HG02870 (cell line): Measurements from ENCODE around the gene CA11.
"Not testable (repeated sequence)": the region's sequence is repeated elsewhere in the genome, so short reads cannot be mapped to it uniquely, and the experiment has no call there.

ENCODE experiments used
- ATAC-seq: cut with Tn5 transposase; IDR thresholded peaks from one replicate; pipeline ENCODE4 v1.9.1; 2021; ENCODE audit warnings: mild to moderate bottlenecking, moderate library complexity; ENCODE audit not compliant: unreplicated experiment

CA11 gene

DNA sequence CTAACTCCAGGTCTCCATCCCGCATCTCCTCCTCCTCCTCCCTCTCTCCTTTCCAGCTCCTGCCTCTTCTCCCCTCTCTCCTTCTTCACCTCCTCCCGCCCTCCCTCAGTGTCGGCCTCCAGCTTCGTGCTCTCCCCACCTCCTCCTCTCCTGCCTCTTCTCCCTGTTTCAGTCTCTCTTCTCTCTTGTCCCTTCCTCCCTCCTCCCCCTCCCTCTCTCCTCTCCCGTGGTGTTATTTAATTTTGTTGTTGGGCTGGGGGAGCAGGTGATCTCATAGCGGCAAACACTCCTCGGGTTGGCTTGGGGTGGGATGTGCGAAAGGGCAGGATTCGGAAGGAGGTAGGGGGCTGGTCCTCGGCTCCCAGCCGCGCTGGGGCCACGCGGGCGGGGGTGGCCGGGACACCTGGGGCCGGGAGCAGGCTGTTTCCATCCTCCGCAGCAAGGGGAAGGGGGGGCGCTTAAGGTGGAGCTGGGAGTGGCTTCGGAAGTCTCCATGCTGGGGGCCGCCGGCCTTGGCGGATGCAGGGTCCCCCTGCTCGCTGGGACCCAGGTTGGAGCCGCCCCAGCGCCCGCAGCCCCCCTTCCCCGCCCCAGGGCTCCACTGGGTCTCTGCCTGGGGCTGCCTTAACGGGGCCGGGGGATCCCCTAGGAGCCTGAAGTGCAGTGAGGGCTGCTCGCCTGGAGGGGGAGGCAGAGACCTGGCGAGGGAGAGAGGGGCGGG lies at the start of gene CA11:
TSS of gene CA11 (minus strand) at position 187 of the 721 bp plus-strand sequence. CDS start 555 bp downstream, outside the sequence.
- ATAC-seq, result peak; percentile 71

DNA sequence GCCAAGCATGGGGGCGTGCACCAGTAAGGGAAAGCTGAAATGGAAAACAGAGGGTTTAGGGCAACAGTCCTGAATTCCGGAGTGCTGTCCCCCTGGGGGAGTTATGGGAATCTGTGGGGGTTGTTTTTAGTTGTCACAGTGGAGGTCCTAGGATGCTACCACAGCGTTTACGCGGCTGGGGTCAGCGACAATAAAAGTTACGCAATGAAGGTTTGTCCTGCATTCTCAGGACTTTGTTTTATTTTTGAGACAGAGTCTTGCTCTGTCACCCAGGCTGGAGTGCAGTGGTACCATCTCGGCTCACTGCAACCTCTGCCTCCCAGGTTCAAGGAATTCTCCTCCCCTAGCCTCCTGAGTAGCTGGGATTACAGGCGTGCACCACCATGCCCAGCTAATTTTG lies 47.6 kb upstream of the CA11 start:
- not testable (repeated sequence) for ATAC-seq

DNA sequence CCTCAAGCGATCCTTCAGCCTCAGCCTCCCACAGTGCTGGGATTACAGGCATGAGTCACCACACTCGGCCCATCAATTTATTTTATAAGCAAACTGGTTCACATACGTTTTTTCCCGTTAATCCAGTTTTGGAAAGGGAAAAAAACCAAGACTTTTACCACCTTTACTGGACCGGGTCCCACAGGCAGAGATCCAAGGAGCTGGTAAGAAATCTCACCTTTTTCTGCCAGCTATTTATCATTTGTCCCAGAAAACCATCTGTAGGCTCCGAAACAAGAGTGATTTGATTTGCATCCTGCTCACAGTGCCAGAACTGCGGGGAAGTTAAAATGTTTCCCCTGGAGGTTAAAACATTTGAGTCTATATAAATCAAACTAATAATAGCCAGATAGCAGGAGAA lies 43.5 kb upstream of the CA11 start:
- no peak for ATAC-seq

DNA sequence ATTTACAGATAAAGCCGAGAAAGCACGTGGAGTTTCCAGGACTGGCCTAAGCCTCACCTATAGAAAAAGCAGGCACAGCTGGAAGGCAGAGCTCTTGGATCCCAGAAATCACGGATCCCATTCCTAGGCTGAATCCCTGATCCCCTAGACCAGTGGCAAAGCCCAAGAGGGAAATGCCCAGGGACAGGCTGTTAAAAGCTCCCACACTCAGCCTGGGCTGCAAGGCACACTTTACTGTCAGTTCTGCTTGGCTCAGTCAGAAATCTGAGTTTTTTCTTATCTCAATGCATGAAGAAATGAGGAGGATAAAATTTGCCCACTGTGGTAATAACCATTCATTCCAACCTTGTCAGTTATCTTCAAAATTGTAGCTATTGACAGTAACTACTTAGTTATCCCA lies 41.8 kb upstream of the CA11 start:
- no peak for ATAC-seq

DNA sequence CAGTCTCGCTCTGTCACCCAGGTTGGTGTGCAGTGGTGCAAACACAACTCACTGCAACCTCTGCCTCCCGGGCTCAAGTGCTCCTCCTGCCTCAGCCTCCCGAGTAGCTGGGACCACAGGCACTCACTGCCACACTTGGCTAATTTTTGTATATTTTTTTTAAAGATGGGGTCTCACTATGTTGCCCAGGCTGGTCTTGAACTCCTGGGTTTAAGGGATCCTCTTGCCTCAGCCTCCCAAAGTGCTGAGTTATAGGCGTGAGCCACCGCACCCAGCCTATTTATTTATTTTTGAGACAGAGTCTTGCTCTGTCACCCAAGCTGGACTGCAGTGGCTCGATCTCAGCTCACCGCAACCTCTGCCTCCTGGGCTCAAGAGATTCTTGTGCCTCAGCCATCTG lies 40.6 kb upstream of the CA11 start:
- ATAC-seq, result not testable (repeated sequence)

DNA sequence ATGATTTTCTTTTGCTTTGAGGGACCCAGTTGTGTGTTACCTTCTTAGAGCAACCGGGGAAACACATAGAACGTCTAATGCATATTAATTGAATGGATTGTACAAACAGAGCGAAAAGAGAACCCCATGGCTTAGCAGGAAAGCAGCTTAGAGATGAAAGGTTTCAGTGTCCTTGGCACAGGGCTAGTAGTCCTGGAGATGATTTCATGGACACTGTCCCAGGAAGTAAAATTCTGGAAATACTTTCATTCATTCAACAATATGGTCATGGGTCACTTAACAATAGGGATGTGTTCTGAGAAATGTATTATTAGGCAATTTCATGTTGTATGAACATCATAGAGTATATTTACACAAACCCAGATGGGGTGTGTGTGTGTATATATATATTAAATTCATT lies 40.1 kb upstream of the CA11 start:
- no peak for ATAC-seq

DNA sequence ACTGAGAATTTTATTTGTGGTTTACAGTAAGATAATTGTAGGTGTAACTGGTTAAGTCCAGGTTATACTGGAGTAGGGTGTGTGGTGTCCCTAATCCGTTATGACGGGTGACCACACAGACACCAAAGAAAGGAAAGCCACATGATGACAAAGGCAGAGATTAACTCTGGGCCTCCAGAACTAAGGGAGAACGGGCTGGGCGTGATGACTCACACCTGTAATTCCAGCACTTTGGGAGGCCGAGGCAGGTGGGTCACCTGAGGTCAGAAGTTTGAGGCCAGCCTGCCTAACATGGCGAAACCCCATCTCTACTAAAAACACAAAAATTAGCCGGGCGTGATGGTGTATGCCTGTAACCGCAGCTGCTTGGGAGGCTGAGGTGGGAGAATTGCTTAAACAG lies 39.6 kb upstream of the CA11 start:
- no peak for ATAC-seq

DNA sequence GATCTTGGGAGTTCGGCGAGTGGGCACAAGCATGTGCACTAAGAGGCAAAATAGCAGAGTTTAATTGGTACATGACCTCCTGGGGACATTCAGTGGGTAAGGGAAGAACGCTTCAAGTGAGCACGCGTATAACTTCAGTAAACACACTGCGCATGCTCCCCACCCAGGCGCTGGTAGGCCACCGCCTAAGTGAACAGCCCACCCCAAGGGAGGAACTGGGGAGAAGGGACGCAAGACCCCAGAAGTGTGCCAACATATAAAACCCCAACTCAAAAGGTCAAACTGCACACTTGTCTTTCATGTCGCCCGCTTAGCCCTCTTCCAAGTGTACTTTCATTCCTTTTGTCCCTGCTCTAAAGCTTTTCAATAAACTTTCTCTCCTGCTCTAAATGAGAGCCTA lies 37.4 kb upstream of the CA11 start:
- ATAC-seq, result no peak

DNA sequence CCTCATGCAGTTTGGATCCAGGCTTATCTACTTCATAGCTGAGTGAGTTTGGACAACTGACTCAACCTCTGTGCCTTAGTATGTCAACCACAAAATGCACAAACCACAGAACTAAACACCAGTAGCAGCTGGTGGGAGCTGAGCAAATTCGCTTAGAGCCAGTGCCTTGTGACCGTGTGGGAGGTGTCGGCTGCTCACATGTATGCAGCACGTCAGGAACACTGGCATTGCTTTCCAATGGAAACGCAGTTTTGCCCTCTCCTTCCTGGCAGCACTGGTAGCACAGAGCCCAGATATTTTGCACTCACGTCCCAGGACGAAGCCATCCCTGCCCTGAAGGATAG lies 35.1 kb upstream of the CA11 start:
- ATAC-seq, result no peak

DNA sequence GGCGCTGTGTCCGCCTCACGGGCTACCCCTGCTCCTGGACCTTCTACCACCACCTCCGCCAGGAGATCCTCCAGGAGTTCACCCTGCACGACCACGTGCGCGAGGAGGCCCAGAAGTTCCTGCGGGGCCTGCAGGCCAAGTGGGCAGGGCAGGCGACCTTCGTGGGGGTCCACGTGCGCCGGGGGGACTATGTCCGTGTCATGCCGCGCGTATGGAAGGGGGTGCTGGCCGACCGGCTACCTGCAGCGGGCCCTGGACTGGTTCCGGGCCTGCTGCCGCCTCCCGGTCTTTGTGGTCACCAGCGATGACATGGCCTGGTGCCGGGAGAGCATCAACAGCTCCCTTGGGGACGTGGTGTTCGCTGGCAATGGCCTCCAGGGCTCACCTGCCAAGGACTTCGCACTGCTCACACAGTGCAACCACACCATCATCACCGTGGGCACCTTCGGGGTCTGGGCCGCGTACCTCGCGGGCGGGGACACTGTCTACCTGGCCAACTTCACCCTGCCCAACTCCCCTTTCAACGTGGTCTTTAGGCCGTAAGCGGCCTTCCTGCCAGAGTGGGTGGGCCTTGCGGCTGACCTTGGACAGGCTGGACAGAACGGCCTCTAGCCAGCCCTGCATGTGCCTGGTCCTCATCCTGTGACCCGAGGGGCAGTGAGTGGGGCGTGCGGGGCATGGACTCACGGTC lies 34.6 kb upstream of the CA11 start:
- no peak for ATAC-seq

DNA sequence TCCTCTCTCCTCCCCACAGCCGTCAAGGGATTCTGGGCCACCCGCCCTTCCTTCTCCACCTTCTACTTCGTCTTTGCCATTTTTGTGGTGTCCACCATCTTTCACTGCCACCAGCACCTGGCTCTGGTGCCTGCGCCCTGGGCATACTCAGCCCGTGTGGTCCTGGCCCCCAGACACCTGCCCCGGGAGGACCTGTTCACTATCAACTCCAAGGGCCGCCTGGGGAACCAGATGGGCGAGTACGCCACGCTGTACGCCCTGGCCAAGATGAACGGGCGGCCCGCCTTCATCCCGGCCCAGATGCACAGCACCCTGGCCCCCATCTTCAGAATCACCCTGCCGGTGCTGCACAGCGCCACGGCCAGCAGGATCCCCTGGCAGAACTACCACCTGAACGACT lies 34.0 kb upstream of the CA11 start:
- ATAC-seq, result not testable (repeated sequence)

DNA sequence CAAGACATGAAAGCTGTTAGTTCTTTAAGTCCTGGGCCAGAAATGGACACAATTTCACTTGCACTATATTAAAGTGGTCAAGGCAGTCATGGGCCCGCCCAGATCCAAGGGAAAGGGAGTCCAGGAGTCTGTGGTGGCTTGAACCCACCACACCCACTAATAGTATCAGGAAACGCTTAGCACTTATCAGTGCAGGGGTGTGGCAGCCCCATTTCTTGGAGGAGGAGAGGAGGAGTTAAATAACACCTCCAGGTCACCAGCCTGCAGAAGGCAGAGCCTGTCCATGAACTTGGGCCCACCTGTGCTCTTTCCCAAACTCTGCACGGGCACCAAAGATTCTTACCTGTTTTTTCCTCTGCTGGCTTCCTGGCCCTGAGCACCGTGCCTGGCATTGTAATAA lies 32.2 kb upstream of the CA11 start:
- ATAC-seq, result no peak

DNA sequence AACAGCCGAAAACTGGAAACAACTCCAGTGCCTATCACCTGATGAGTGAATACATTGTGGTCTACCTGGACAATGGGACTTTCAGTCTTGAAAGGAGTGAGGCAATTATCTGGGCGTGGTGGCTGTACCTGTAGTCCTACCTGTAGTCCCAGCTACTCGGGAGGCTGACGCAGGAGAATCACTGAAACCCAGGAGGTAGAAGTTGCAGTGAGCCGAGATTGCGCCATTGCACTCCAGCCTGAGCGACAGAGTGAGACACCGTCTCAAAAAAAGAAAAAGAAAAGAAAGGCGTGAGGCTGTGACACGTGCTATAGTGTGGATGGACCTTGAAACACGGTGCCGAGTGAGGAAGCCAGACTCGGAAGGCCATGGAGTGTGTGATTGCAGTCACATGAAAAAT lies 30.9 kb upstream of the CA11 start:
- no peak for ATAC-seq

DNA sequence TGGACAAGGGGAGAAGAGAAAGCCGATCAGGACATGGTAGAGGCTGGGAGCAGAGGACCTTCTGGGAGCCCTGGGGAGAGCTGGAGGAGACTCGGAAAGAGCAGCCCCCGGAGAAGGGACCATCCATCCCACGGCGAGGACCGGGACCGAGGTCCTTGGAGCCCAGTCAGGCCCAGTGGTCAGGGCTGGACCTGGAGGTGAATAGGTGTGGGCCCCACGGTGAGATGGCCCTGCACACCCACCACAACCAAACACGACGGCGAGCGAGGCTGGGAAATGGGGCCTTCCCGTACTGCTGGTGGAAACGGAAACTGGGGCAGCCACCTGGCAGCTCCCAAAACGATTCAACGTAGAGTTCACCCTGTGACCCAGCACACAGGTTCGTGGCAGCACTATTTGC lies 30.5 kb upstream of the CA11 start:
- no peak for ATAC-seq

DNA sequence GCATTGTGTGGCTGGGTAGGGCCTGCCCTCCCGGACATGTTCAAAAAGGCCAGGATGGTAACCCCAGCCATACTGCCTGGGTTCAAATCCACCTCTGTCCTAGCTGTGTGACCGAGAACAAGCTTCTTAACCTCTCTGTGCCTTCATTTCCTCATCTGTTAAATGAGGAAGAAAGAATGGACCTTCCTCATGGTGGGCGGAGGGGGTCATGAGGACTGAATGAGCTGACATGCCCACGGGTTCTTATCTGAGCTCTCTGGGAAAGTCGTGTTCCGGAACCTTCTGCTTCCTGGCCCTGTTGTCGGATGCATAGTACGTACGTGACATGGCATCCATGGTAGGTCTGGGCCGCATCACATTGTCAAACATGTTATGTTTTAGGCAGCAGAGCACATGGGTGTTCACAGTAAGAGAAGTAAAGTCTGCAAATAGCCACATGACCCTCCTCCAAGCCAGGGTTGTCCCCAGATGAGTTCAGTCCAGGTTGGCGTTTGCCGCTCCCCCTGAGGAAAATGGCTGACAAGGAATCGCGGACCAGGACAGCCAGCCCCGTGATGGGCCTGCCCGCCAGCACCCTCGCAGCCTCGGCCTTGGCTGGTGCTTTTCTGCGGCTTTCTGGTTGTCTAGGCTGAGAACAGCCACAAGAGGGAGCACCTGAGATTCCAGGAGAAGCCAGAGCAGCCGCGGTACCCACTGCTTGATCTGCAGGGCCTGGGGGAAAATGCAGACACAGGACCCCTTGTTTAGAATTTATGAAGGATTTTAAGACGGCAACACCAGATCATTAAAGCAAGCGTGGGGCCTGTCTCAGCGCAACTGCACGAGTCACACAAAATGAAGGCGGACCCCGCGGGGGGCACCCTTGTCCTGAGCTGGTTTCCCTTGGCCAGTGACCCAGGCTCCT lies 29.2 kb upstream of the CA11 start:
- ATAC-seq, result no peak

DNA sequence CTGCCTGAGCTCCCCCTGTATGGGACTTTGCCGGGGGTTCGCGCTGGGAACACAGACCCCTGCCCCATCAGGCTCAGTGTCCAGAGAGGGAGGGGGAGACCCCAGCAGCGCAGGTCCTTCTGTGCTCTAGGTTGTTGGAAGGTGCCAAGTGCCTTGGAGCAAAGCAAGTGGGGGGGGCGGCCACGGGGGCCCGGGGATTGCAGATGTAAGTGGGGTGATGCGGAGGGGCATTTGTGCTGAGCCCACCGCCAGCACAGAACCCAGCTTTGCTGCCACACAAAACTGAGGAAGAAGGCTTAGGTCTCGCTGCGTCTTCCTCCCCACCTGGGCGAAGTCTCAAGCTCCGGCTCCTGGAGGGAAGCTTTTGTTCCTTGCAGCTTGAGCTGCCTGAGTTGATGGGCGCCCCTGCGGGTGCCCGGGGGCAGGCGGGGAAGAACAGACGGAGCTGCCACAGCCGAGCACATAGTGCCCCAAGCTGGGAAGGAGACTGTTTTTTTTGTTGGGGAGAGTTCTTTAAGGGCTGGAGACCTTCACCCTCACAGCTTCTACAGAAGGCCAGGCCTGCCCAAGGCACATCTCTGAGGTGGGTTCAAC lies 28.3 kb upstream of the CA11 start:
- no peak for ATAC-seq

DNA sequence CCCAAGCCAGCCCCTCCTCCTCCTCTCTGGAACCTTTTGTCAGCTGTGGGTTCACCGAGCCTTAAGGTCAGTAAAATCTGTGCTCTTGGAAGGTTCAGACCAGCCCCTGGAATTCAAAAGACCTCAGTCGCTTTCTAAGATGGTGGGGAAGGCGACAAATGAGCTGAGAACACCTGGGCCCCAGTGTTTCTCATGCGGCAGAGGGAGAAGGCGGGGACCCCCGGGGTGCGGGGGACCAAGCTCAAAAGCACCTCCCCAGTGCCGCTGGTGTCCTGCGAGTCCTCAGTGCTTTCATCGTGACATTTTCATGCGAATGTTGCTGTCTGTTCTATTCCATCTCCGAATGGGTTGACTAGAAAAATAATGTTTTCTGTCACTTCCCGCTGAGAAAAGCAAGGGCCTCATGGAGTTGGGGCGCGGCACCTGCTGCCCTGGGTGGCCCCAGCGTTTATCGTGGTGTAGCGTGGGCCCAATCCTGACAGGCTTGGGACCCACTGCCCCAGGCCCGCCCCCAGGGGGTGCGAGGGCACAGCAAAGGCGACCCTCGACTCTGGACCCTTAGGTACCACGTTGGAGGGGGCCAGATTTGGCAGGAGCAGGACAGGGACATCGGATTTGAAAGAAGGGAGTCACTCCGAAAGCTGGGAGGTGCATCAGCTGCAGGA lies 27.6 kb upstream of the CA11 start:
- ATAC-seq, result no peak

DNA sequence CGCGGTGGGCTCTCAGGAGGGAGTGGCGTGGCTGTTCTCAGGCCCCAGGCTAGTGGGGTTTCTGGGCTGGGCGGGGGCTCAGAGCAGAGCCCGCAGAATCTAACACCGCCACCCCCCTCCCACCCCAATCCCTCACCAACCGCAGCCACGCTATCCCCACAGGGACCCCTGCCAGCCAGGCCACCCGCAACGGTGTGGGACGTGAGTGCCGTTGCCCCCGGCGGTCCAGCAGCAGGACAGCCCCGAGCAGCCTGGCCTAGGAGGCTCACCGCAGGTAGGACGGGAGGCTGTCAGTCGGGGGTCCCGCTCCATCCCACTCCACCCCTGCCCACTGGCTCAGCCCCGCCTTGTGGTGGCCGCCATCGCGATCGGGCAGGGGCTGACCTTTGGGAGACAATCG lies 27.0 kb upstream of the CA11 start, which contains the start of gene NTN5:
TSS of gene NTN5 (minus strand) at position 24 of the 400 bp plus-strand sequence. CDS start 2,031 bp downstream, outside the sequence.
- no peak for ATAC-seq

DNA sequence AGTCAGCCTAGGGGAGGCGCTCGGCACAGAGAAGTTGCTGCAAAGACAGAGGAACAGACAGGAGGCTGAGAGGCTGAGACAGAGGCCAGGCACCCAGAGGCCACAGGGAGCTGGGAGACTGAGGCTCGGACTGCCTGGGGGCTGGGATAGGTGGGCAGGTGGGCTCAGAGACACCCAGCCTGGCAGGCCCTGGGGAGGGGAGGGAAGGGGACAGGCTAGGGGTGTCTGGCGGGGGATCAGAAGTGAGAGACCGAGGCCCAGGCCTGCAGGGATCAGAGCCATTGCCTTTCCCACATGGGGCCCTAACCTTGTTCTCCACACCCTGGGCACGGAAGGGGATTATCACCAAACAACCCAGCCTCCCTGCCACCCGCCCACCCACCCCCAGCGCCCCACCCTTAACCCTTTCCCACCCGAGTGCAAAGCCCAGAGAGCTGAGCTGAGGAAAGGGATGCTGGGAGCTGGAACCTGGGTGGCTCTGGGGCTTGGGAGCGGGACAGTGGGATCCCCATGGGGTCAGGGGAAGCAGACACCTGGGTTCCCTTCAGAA lies 25.5 kb upstream of the CA11 start:
- ATAC-seq, result no peak

DNA sequence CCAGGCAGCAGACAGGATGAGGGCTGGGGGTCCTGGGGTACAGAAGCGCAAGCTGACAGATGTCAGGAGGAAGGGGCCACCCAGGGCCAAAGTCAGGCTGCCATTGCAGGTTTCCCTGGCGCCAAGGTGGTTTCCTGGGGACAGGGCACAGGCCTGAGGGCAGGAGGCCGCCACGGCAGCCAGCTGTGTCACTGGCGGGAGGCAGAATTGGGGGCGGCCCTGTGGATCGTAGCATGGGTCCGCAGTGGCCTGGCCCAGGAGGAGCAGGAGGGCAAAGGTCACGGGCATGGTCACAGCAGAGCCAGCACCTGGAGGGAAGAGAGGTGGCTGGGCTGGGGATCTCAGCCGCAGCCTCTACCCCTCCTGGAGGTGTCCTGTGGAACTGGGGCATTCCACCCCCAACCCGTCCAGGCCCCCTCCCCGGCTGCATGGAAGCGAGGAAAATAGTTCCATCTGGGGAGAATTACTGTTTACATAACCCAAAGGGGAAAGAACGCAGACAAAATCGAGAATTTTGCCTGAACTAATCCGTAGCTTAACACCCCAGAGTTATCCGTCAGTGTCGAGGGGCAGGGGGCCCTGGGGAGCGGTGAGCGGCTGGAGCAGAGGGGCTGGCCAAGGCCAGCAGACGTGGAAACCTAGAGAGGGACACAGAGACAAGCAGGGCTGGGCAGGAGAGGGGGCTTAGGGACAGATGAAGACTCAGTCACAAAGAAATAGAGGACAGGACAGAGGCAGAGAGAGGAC lies 24.9 kb upstream of the CA11 start:
- no peak for ATAC-seq
